KOPT-K1 (cell line): ENCODE data around the gene ZNF407.

ENCODE experiments used
- H3K27ac ChIP-seq: fragments of 200-600 bp; sonication (generic); 2 replicates; pipeline ENCODE4 v1.5.1; 2016; ENCODE audit warnings: antibody characterized with exemption, mild to moderate bottlenecking, low read depth, low read length; ENCODE audit not compliant: poor library complexity, severe bottlenecking
- H3K36me3 ChIP-seq: fragments of 200-600 bp; sonication (generic); 2 replicates; pipeline ENCODE4 v1.5.1; 2017; ENCODE audit warnings: antibody characterized with exemption, mild to moderate bottlenecking, low read length, moderate library complexity; ENCODE audit not compliant: insufficient read depth
- H3K9me3 ChIP-seq: fragments of 200-600 bp; sonication (generic); 2 replicates; pipeline ENCODE4 v1.5.1; 2017; ENCODE audit warnings: antibody characterized with exemption, low read length, mild to moderate bottlenecking; ENCODE audit not compliant: insufficient read depth, poor library complexity, severe bottlenecking

ZNF407 gene

DNA sequence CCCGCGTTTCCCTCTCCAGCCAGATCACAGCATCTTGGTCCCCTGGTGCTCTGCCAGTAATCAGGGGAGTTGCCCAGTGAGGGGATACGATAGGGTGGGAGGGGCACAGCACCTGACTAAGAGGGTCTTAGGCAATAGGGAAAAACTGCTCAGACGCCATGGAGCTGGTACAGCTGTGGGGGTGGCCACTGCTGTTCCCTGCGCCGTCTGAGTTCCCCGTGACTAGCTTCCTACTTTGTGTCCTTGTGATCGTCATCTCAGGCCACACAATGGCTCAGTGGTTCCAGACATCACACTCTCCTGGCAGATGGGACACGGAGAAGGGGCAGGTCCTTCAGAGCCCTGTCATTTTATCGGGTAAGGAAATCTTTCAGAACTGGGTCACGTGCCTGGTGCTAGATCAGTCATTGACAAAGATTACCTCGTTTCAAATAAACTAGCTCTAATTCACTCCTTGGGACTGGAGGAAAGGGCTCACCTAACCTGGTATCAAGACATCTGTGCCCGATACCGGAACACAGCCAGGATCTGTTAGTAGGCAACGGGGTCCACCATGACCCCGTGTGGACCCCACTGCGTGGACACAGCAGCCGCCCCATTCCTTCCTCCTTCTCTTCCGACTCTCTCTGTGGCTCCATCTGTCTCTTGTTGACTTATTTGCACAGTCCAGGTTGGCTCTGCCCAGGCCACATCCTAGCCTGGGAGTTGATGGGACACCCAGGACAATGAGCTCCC lies 509.7 kb downstream of the ZNF407 start:
- H3K36me3 ChIP-seq: no peaks in the 10 kb centered on the region
- H3K9me3 ChIP-seq: no peaks in the 10 kb centered on the region
- no peak overlapping the region for H3K27ac ChIP-seq

DNA sequence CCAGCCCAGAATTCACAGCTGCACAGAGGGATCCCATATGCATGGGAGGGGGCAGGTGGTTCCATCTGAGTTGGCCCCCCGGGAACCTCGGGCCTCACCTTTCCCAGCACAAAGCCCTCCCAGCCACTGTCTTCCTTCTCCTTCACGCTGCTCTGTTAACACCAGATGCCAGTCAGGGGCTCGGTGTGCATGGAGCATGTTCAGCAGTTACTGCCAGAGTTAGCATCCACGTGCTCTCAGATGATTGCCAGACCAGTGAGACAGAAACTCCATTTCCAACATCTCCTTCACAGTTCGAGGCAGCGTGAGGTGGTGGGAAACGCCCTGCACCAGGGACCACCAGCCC lies 510.2 kb downstream of the ZNF407 start:
- H3K27ac ChIP-seq: no peak overlapping the region
- H3K36me3 ChIP-seq: no peaks in the 10 kb centered on the region
- H3K9me3 ChIP-seq: no peaks in the 10 kb centered on the region

DNA sequence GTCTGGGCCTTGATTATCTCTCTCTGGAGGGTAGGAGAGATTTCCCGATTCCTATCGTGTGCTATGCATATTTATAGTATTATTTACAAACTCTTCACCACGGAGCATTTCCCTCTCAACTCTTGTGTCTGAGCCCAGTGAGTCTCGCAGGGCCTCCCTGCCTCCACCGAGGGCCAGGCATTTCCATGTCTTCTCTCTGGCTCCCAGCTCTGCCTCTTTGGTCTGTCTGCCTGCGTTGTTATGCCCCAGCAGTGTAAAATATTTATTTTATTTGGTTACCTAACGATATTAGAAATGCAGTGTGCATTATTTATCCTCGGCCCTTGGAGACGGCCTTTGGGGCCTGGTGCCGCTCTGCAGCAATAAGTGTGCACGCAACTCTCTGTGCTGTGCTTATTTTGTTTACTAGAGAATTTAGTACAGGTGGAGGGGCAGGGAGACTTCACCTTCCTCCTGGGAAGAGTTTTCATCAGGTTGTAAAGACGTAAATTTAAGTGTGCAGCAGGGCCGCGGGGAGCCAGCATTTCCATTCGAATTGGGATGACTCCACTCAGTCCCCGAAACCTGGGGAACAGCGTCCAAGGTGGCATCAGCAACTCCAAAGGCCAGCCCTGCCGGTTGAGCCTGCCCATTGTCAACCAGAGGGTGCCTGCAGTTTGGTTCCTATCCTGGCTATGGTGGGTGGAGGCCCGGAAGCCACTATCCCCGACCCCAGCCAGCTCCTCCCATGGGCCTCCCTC lies 511.1 kb downstream of the ZNF407 start:
- H3K9me3 ChIP-seq: no peaks in the 10 kb centered on the region
- H3K27ac ChIP-seq: no peak overlapping the region
- H3K36me3 ChIP-seq: no peaks in the 10 kb centered on the region

DNA sequence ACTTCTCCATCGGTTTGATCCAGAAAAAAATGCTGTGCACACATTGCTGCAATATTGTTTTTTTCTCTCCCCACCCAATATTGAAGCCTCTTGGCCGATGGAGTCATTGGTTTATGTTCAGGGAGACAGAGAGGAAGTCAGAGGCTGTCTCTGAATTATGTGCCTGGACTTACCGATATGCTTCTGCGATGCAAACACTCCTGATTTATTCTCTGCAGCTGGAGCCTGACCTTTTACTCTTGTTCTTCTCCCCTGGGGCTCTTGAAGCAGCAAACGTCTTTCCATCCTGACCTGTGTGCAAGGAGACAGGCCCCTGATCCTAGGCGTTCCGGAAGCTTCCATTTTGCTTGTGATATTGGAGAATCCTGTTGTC lies 511.6 kb downstream of the ZNF407 start:
- Histone ChIP-seq H3K36me3 (no peaks in the 10 kb centered on the region), H3K9me3 (no peaks in the 10 kb centered on the region), H3K27ac (no peak overlapping the region)

DNA sequence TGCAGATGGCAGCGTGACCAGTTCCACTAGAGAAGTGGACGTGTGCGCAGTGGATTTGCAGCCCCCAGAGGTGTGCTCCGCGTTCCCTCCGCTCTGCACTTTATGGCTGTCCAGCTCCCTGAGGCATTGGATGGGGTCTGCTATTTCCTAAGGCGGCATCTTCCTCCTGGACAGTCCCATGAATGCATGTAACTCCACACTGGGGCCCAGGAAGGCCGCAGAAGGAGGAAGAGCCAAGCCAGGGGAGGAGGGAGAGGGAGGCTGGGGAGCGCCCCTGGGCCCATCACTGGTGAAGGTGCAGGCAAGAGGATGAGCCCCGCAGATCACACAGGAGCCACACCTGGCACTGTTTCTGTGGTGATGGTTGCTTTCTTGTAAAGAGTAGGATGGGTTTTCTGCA lies 512.1 kb downstream of the ZNF407 start:
- H3K9me3 ChIP-seq: no peaks in the 10 kb centered on the region
- H3K27ac ChIP-seq: no peak overlapping the region

DNA sequence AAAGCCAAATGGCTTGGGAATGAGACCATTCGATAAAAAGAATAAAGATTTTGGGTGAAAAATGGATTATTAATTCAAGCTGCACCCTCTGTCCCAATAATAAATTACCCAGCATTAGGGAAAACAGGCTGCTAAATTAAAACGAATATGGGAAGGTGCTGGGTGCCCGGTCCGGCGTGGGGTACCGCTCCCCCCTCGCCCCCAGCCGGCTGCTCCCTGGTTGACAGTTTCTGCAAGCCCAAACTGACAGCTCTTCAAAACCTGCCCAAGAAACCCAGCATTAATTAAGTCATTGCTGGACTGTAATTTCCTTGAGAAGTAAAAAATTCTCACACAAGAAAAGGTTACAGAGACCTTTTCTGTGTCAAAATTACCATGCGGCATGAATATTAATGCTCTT lies 512.6 kb downstream of the ZNF407 start:
- H3K36me3 ChIP-seq: no peaks in the 10 kb centered on the region
- no peak overlapping the region for H3K27ac ChIP-seq
- no peaks in the 10 kb centered on the region for H3K9me3 ChIP-seq

More for the DNA sequence above, 512.1 kb downstream of the ZNF407 start:
- H3K36me3 ChIP-seq: no peaks in the 10 kb centered on the region

DNA sequence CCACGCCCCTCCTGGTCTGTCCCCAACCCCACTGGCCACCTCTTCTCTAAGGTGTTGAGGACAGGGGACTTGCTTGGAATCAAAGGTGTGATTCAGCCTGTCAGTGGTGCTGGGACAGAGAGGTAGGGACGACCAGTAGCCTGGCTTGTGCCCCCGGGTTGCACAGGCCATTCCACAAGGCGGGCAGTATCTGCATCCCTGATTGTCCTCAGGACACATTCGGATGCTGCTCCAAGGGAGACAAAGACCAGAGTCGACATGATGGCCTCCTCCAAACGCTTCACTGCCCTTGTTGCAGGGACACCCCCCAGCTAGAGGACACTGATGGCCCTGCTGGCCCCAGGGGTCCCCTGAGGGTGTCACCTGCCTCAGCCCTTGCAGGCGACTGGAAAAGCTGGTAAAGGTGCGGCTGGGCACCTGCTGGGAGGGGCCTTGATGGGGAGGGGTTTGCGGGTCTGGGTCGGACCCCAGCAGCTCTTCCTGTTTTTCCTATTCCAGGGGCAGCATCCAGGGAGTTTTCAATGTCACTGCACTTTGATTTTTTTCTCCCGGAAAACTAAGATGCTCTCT lies 513.3 kb downstream of the ZNF407 start:
- Histone ChIP-seq H3K36me3 (no peaks in the 10 kb centered on the region), H3K9me3 (no peaks in the 10 kb centered on the region)

DNA sequence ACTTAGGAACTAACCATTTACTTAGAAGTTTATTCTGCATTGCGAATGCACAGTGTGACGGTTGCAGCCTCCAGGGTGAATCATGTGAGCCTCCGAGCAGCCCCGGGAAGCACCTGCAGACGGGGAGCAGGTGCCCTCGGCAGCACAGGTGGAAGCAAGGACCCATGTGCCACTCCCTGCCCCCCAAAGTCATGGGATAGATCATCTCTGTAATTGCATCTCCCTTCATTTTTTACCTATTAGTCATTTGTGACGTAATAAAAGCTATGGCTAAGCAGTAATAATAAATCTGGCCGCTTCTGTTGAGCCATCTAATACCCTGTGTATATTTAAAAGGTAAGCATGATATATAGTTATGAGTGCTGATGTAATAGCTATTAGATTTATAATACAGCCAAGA lies 514.1 kb downstream of the ZNF407 start:
- Histone ChIP-seq H3K27ac (no peak overlapping the region), H3K9me3 (no peaks in the 10 kb centered on the region), H3K36me3 (no peaks in the 10 kb centered on the region)

More for the DNA sequence above, 513.3 kb downstream of the ZNF407 start:
- no peak overlapping the region for H3K27ac ChIP-seq

DNA sequence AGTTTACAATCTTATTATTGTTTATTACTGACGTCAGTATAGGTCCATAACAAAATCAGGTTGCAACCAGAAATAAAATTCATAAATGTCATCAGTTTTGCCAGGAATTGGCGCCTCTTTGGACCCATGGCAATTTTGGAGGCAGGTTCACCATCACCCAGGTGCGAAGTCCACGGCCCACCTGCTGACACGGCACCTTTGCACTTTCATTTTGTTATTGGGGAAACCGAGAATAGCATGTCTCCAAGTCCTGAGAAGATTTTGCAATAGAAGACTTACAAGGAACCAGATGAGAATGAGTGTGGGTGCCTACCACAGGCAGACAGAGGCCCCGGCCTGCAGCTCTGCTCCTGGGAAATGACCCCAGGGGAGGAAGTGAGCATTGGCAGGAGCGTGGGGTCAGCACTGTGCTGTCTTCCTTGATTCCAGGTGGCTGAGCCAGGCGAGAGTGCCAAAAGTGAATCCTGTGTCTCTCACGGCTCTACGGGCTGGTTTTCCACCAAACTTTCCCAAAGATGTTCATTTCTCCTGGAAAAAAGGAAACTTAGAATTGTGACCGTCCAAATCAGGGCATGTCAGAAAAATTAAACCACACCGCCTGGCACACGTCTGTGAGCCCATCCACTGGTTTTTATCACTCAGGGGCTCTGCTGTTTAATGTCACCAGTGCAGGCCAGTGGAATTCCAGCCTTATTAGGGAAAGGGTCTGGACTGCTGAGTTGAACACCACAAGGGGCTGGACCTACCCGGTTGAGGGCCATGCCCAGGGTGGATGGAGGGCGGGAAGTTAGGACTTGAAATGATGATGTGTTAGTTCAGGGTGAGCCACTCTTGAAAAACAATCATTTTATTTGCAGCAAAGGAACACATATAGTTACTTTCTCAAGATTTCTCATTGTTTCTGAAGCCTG lies 514.8 kb downstream of the ZNF407 start:
- H3K9me3 ChIP-seq: no peaks in the 10 kb centered on the region
- H3K36me3 ChIP-seq: no peaks in the 10 kb centered on the region
- H3K27ac ChIP-seq: no peak overlapping the region

DNA sequence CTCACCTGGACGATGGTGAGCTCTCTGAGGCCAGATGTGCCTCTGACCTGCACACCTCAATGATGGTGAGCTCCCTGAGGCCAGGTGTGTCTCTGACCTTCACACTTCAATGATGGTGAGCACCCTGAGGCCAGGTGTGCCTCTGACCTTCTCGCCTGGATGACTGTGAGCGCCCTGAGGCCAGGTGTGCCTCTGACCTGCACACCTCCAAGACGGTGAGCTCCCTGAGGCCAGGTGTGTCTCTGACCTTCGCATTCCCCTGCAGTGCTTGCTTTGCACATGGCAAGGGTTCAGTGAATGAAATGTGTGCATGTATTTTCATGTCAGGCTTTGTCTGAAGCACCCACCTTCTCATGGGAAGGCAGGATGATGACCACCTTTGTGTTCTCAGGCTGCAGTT lies 515.8 kb downstream of the ZNF407 start:
- Histone ChIP-seq H3K9me3 (no peaks in the 10 kb centered on the region), H3K36me3 (no peaks in the 10 kb centered on the region), H3K27ac (no peak overlapping the region)

DNA sequence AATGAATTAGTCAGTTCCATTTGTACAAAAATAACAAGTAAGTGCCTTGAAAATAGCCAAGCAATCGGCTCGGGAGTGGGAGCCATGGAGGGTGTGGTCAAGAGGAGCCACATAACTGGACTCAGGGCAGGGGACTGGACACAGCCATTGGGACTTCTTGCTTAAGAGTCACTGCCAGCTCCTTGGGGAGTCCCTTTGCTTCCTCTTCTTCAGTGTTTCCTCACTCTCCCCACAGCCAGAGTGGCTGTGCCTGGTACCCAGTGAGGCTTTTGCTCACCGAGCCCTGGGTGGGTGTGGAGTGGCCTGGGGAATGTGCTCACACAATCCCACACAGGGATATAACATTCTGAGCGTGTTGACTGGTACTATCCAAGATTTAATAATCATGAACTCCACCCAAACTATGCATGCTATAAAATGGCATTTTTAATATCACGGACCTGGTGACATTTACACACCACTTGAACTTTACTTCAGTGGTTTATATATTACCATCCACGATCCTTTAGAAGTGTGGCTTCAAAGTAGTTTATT lies 516.6 kb downstream of the ZNF407 start:
- Histone ChIP-seq H3K36me3 (no peaks in the 10 kb centered on the region), H3K27ac (no peak overlapping the region), H3K9me3 (no peaks in the 10 kb centered on the region)
